HEK293 (cell line): ENCODE measurements around the gene FAM193A.

ENCODE experiments used
- CTCF ChIA-PET: fragments of 350-600 bp; formaldehyde crosslinking; extraction: SDS; loops from one replicate; lab custom pipeline; 2021; ENCODE audit warnings: antibody characterized with exemption; lab: Yijun Ruan, JAX
- POLR2A ChIA-PET: fragments of 300-600 bp; formaldehyde crosslinking; extraction: SDS; loops from one replicate; lab custom pipeline; 2020; ENCODE audit warnings: antibody characterized with exemption, inconsistent platforms; lab: Yijun Ruan, JAX
- H3K27ac ChIP-seq: fragments of 200-500 bp; sonication (Bioruptor generic); 2 replicates; pipeline ENCODE4 v1.5.1; 2014; ENCODE audit warnings: low read depth, low read length, control low read depth, inconsistent platforms; ENCODE audit errors: extremely low read depth
- H3K36me3 ChIP-seq, 2 experiments: fragments of 200-500 bp in 1 of 2; sonication (Bioruptor generic) in 1 of 2; 1 replicate in 1 of 2; 2 replicates in 1 of 2; pipeline ENCODE4 v1.5.1; 2014 to 2017; ENCODE audit warnings: inconsistent platforms in 2 of 2, low read length in 2 of 2; ENCODE audit not compliant: control insufficient read depth in 2 of 2, insufficient read depth in 1 of 2
- H3K4me1 ChIP-seq: fragments of 200-500 bp; sonication (Bioruptor generic); 2 replicates; pipeline ENCODE4 v1.5.1; 2014; ENCODE audit warnings: mild to moderate bottlenecking, low read length, inconsistent platforms; ENCODE audit not compliant: control insufficient read depth, insufficient read depth
- H3K4me3 ChIP-seq: 2 replicates; pipeline ENCODE4 v1.5.1; 2011; ENCODE audit warnings: low read depth, mild to moderate bottlenecking, control low read depth, low read length, moderate library complexity
- H3K9me3 ChIP-seq: fragments of 200-500 bp; sonication (Bioruptor generic); 2 replicates; pipeline ENCODE4 v1.5.1; 2014; ENCODE audit warnings: low read depth, low read length, inconsistent platforms; ENCODE audit not compliant: control insufficient read depth, insufficient read depth
- BCL11B ChIP-seq: fragments of 450-650 bp; formaldehyde crosslinking; IDR thresholded peaks from 2 replicates; pipeline ENCODE4 v1.5.1; 2016; ENCODE audit warnings: low read depth, missing biosample characterization, missing genetic modification characterization
- BCL6B ChIP-seq: fragments of 450-650 bp; formaldehyde crosslinking; IDR thresholded peaks from 2 replicates; pipeline ENCODE4 v1.5.1; 2017; ENCODE audit warnings: missing biosample characterization, missing genetic modification characterization
- EGR2 ChIP-seq: fragments of 450-650 bp; formaldehyde crosslinking; IDR thresholded peaks from 2 replicates; pipeline ENCODE4 v1.5.1; 2016; ENCODE audit warnings: low read depth, missing biosample characterization, missing genetic modification characterization
- FEZF1 ChIP-seq: fragments of 450-650 bp; formaldehyde crosslinking; IDR thresholded peaks from 2 replicates; pipeline ENCODE4 v1.5.1; 2016; ENCODE audit warnings: missing biosample characterization, missing genetic modification characterization
- GLIS1 ChIP-seq: fragments of 450-650 bp; formaldehyde crosslinking; IDR thresholded peaks from 2 replicates; pipeline ENCODE4 v1.5.1; 2016; ENCODE audit warnings: missing biosample characterization, missing genetic modification characterization
- HOXD13 ChIP-seq: sonication (generic); formaldehyde crosslinking; IDR thresholded peaks from 2 replicates; pipeline ENCODE4 v1.8.0; 2022; ENCODE audit warnings: missing genetic modification reagents, borderline replicate concordance
- KLF9 ChIP-seq: fragments of 450-650 bp; formaldehyde crosslinking; IDR thresholded peaks from 2 replicates; pipeline ENCODE4 v1.5.1; 2016; ENCODE audit warnings: missing biosample characterization, missing genetic modification characterization, low read depth
- OSR2 ChIP-seq: fragments of 450-650 bp; formaldehyde crosslinking; IDR thresholded peaks from 2 replicates; pipeline ENCODE4 v1.5.1; 2016; ENCODE audit warnings: missing biosample characterization, missing genetic modification characterization
- PBX3 ChIP-seq: sonication (generic); formaldehyde crosslinking; IDR thresholded peaks from 2 replicates; pipeline ENCODE4 v1.8.1; 2022; ENCODE audit warnings: mild to moderate bottlenecking, moderate library complexity, missing genetic modification reagents
- SP3 ChIP-seq: fragments of 450-650 bp; formaldehyde crosslinking; IDR thresholded peaks from 2 replicates; pipeline ENCODE4 v1.5.1; 2016; ENCODE audit warnings: missing biosample characterization, missing genetic modification characterization
- YY1 ChIP-seq: fragments of 450-650 bp; formaldehyde crosslinking; IDR thresholded peaks from 2 replicates; pipeline ENCODE4 v1.5.1; 2018; ENCODE audit warnings: missing biosample characterization, missing genetic modification characterization
- ZBTB8A ChIP-seq: fragments of 450-650 bp; formaldehyde crosslinking; IDR thresholded peaks from 2 replicates; pipeline ENCODE4 v1.5.1; 2016; ENCODE audit warnings: missing biosample characterization, missing genetic modification characterization
- ZFP69B ChIP-seq: fragments of 450-650 bp; formaldehyde crosslinking; IDR thresholded peaks from 2 replicates; pipeline ENCODE4 v1.5.1; 2016; ENCODE audit warnings: missing biosample characterization, missing genetic modification characterization
- ZNF121 ChIP-seq: fragments of 450-650 bp; formaldehyde crosslinking; IDR thresholded peaks from 2 replicates; pipeline ENCODE4 v1.5.1; 2016; ENCODE audit warnings: missing biosample characterization, missing genetic modification characterization
- ZNF132 ChIP-seq: fragments of 450-650 bp; formaldehyde crosslinking; IDR thresholded peaks from 2 replicates; pipeline ENCODE4 v1.5.1; 2017; ENCODE audit warnings: missing biosample characterization, missing genetic modification characterization, borderline replicate concordance
- ZNF133 ChIP-seq: fragments of 450-650 bp; formaldehyde crosslinking; IDR thresholded peaks from 2 replicates; pipeline ENCODE4 v1.5.1; 2016; ENCODE audit warnings: missing biosample characterization, missing genetic modification characterization
- ZNF146 ChIP-seq: fragments of 450-650 bp; formaldehyde crosslinking; IDR thresholded peaks from 2 replicates; pipeline ENCODE4 v1.5.1; 2016; ENCODE audit warnings: missing biosample characterization, missing genetic modification characterization
- ZNF174 ChIP-seq: fragments of 450-650 bp; formaldehyde crosslinking; IDR thresholded peaks from 2 replicates; pipeline ENCODE4 v1.5.0; 2017; ENCODE audit warnings: missing biosample characterization, mild to moderate bottlenecking, missing genetic modification characterization
- ZNF2 ChIP-seq: fragments of 450-650 bp; formaldehyde crosslinking; IDR thresholded peaks from 2 replicates; pipeline ENCODE4 v1.5.1; 2016; ENCODE audit warnings: missing biosample characterization, missing genetic modification characterization
- ZNF280C ChIP-seq: fragments of 450-650 bp; formaldehyde crosslinking; IDR thresholded peaks from 2 replicates; pipeline ENCODE4 v1.5.1; 2016; ENCODE audit warnings: missing biosample characterization, missing genetic modification characterization
- ZNF302 ChIP-seq: fragments of 450-650 bp; formaldehyde crosslinking; IDR thresholded peaks from 2 replicates; pipeline ENCODE4 v1.5.1; 2016; ENCODE audit warnings: missing biosample characterization, missing genetic modification characterization, low read depth
- ZNF350 ChIP-seq: fragments of 450-650 bp; formaldehyde crosslinking; IDR thresholded peaks from 2 replicates; pipeline ENCODE4 v1.5.0; 2017; ENCODE audit warnings: missing biosample characterization, mild to moderate bottlenecking, missing genetic modification characterization
- ZNF521 ChIP-seq: fragments of 450-650 bp; formaldehyde crosslinking; IDR thresholded peaks from 2 replicates; pipeline ENCODE4 v1.5.1; 2017; ENCODE audit warnings: missing biosample characterization, mild to moderate bottlenecking, missing genetic modification characterization
- ZNF600 ChIP-seq: fragments of 450-650 bp; formaldehyde crosslinking; IDR thresholded peaks from 2 replicates; pipeline ENCODE4 v1.5.1; 2016; ENCODE audit warnings: missing biosample characterization, missing genetic modification characterization
- ZNF707 ChIP-seq: fragments of 450-650 bp; formaldehyde crosslinking; IDR thresholded peaks from 2 replicates; pipeline ENCODE4 v1.5.1; 2016; ENCODE audit warnings: missing biosample characterization, missing genetic modification characterization
- ZNF747 ChIP-seq: fragments of 450-650 bp; formaldehyde crosslinking; IDR thresholded peaks from 2 replicates; pipeline ENCODE4 v1.5.1; 2016; ENCODE audit warnings: missing biosample characterization, missing genetic modification characterization

FAM193A gene

GRCh38 chr4:2578106-2578505, 41.7 kb downstream of the FAM193A start:
- CTCF ChIA-PET = interaction anchor here (0.7 kb wide), 1 partner anchor 71 kb away, joined by 3 read pairs; no protein-coding TSS in a partner anchor
- no peaks in the 10 kb centered on the region for H3K9me3 ChIP-seq
- no peak overlapping the region for H3K27ac ChIP-seq
- POLR2A ChIA-PET = interaction anchor here (0.5 kb wide), 1 partner anchor 83 kb away, joined by 3 read pairs; no protein-coding TSS in a partner anchor
- no peak overlapping the region for H3K4me3 ChIP-seq
- H3K36me3 ChIP-seq = peaks cover 0 to 16% of the 10 kb centered on the region in 2 experiments; a peak in 2 of 3 replicates
- TF ChIP-seq ZNF133 = no peak
- no peak for TF ChIP-seq ZNF174 (tag by site-specific recombination)
- TF ChIP-seq YY1 (tag by site-specific recombination) = no peak
- peaks cover 2% of the 10 kb centered on the region for H3K4me1 ChIP-seq

GRCh38 chr4:2579910-2580309, 43.5 kb downstream of the FAM193A start:
- H3K36me3 ChIP-seq = peaks cover 0 to 10% of the 10 kb centered on the region in 2 experiments; a peak in 2 of 3 replicates
- H3K4me3 ChIP-seq = no peak overlapping the region
- no peaks in the 10 kb centered on the region for H3K9me3 ChIP-seq
- peaks cover 10% of the 10 kb centered on the region for H3K4me1 ChIP-seq
- H3K27ac ChIP-seq = no peak overlapping the region
- CTCF ChIA-PET = no interaction called here
- TF ChIP-seq ZNF121 (tag by site-specific recombination) (no peak), ZNF146 (tag by site-specific recombination) (peak; percentile 86)
- TF ChIP-seq, all 188 proteins: peak for 1
- POLR2A ChIA-PET = no interaction called here

- peaks cover 10% of the 10 kb centered on the region for H3K4me1 ChIP-seq
- 0 out of 2 replicates have a peak overlapping the region, but pooled peaks have one; percentile 24 for H3K27ac ChIP-seq
- H3K4me3 ChIP-seq = no peak overlapping the region
- peaks cover 0 to 4% of the 10 kb centered on the region in 2 experiments; a peak in 2 of 3 replicates for H3K36me3 ChIP-seq
- H3K9me3 ChIP-seq = no peaks in the 10 kb centered on the region
- CTCF ChIA-PET = no interaction called here
- TF ChIP-seq ZNF707 (tag by site-specific recombination) (no peak), ZNF132 (tag by site-specific recombination) (no peak), ZNF302 (tag by site-specific recombination) (no peak), ZNF747 (tag by site-specific recombination) (no peak), HOXD13 (CRISPR knock-in tag) (no peak)
- POLR2A ChIA-PET = no interaction called here
These were observed 46.6 kb downstream of the FAM193A start for GRCh38 chr4:2583092-2583491.

GRCh38 chr4:2583517-2583916, 47.1 kb downstream of the FAM193A start:
- Histone ChIP-seq H3K4me1 (peaks cover 10% of the 10 kb centered on the region), H3K4me3 (no peak overlapping the region), H3K27ac (0 out of 2 replicates have a peak overlapping the region, but pooled peaks have one; percentile 24), H3K9me3 (no peaks in the 10 kb centered on the region), H3K36me3 (peaks cover 0 to 4% of the 10 kb centered on the region in 2 experiments; a peak in 2 of 3 replicates)
- POLR2A ChIA-PET = no interaction called here
- CTCF ChIA-PET = no interaction called here
- TF ChIP-seq ZNF280C (tag by site-specific recombination) = no peak
- no peak for TF ChIP-seq PBX3 (CRISPR knock-in tag)
- 0 out of 2 replicates have a peak, but pooled peaks have one; percentile 14 for TF ChIP-seq FEZF1 (tag by site-specific recombination)
- TF ChIP-seq ZFP69B = no peak
- TF ChIP-seq ZNF2 (tag by site-specific recombination) = no peak
- peak; percentile 65 for TF ChIP-seq GLIS1 (tag by site-specific recombination)
- TF ChIP-seq EGR2 (tag by site-specific recombination) = no peak
- peak; percentile 78 for TF ChIP-seq ZNF600 (tag by site-specific recombination)
- TF ChIP-seq ZBTB8A (tag by site-specific recombination) = no peak
- no peak for TF ChIP-seq BCL11B (tag by site-specific recombination)
- no peak for TF ChIP-seq ZNF350 (tag by site-specific recombination)
- no peak for TF ChIP-seq SP3
- TF ChIP-seq KLF9 = no peak
- TF ChIP-seq BCL6B (tag by site-specific recombination) = no peak
- peak; percentile 34 for TF ChIP-seq OSR2
- no peak for TF ChIP-seq ZNF521 (tag by site-specific recombination)
